GM21526 (cell line): Measurements from ENCODE around the gene PTPRM.

Experiments used
- ATAC-seq: cut with Tn5 transposase; IDR thresholded peaks from one replicate; pipeline ENCODE4 v1.9.1; 2021; ENCODE audit warnings: moderate library complexity; ENCODE audit not compliant: unreplicated experiment, low FRiP score

PTPRM gene

DNA sequence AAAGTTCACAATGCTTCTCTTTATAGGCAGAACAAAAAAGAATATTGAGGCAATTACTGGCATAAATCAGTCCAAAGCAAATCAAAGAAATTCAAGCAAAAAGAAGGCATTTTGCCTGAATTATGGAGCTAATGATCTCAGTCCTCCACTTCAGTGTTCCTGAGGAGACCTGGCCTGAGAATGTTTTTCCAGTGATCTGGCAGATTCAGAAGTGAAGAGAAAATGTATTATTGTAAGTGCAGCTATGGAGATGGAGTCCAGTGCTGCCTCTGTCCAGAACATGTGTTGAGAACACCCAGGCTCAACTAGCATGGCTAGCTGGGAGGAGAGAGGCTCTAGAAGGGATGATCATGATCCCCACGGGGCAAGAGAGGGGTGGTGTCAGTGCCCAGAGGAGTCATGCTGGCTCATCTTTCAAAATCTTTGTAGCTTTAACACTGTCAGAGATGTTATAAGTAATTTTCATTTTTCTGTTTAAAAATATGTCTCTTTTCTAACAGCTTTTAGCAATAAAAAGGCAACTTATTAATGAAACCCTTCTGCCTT lies 675.1 kb downstream of the PTPRM start:
- ATAC-seq = no peak

- ATAC-seq = no peak
These were observed 680.6 kb downstream of the PTPRM start for GRCh38 chr18:8247700-8248099.

DNA sequence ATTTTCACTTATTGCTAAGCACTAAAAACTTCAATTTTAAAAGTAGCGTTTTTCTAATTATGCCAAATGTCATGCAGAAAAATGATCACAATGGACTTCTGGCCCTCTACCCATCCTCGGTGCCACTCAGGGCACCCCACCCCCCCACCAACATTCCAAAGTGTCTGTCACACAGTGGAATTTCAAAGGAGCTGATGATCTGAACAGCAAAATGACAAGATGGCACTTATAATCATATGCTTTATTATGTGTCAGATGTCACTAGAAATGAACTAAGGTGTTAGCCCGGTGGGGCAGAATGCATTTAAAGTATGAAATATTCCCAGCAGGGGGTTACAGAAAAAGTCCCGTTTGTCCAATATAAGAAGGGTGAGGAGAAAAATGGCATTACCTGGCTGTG lies 681.5 kb downstream of the PTPRM start:
- ATAC-seq = no peak

DNA sequence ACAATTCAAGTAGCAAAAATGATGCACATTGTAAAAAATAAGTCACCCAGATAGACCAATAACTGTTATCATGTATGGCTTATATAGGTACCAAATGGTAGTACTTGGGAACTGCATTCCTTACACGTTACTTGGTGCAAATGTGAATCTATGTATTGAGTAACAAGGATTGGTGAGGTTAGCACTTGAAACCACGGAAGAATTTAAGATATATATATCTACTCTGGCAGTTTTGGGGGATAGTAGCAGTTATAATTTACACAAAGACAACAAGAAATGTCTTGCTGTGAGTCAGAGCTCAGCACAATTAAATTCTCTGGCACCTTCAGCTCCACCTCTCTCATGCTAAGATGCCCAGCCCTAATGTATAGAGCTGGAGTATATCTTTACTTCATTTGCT lies 682.7 kb downstream of the PTPRM start:
- no peak for ATAC-seq

- ATAC-seq = no peak
These were observed 685.3 kb downstream of the PTPRM start for GRCh38 chr18:8252371-8252770.

DNA sequence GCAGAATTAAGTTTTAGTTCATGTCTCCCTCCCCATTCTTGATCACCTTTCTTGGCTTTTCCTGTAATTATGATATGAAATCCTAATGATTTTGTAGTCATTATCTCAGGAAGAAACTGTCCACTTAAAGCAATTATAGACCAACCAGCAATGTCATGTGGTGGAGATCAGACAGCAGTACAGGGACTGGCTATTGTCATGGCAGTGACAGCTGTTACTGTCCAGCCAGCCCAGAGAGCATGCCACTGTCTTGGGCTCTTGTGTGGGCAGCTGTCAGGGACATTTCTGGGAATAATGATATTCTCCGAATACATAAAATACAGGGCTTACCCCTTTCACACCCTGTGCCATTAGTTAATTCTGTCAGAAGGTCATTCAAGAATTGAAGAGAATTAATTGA lies 686.8 kb downstream of the PTPRM start:
- no peak for ATAC-seq

DNA sequence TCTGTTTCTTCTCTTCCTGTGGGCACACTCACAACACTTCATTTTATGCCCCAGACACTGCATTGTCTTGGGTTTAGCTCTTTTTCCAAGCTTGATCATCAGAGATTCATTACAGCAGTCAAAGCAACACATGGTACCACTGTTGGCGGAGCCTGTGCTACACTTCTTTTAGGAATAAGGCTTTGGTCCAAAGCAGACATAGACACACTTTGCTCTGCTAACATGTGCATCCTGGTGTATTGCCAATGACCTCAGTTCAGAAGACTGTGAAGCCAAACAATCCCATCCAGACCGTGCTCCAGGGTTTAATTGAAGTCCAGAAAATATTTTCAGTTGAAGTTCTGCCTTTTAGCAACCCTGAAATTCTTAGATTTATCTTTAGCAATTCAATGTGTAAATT lies 687.5 kb downstream of the PTPRM start:
- no peak for ATAC-seq

- no peak for ATAC-seq
These were observed 690.8 kb downstream of the PTPRM start for GRCh38 chr18:8257851-8258434.

- ATAC-seq = no peak
These were observed 693.2 kb downstream of the PTPRM start for GRCh38 chr18:8260319-8260718.

- ATAC-seq = peak; percentile 86
These were observed 693.7 kb downstream of the PTPRM start for GRCh38 chr18:8260827-8261226.

DNA sequence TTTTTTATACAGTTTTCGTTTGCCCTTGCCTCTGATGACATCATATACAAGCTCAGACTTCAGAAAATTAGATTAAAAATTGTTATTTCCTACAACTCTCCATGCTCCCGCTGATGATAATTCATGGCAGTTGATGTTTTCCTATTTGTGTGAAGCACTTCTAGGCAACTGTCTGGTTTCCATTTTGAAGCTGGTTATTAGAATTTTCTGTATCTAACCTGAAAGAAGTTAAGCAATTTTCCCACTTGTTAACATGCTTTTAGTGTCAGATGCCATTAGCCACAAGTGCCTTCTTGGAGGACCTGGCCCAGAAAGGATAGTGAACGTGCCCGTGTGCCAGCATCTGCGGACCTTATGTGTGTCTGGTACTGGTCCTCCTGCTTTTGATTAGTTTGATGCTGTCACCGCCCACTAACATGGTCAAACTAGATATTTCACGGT lies 694.6 kb downstream of the PTPRM start:
- no peak for ATAC-seq

DNA sequence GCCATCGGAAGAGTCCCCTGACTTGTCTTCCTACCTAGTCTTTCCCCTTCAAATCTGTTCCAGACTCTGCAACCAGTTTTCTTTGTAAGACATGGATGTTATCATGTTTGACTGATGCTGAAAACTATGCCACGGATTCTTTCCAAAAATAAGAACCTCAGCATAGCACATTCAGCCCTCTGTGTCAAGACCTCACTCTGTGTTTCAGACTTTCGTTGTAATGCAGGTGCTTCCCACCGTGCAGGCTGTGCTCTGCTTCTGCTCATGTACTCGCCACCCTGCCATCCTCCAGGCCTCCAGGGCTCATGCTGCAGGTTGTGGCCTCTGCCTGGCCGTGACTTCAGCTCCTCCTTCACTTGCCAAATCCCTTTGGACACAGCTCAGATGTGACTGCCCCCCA lies 695.1 kb downstream of the PTPRM start:
- no peak for ATAC-seq

GRCh38 chr18:8264116-8264515 lies 697.0 kb downstream of the PTPRM start:
- no peak for ATAC-seq

DNA sequence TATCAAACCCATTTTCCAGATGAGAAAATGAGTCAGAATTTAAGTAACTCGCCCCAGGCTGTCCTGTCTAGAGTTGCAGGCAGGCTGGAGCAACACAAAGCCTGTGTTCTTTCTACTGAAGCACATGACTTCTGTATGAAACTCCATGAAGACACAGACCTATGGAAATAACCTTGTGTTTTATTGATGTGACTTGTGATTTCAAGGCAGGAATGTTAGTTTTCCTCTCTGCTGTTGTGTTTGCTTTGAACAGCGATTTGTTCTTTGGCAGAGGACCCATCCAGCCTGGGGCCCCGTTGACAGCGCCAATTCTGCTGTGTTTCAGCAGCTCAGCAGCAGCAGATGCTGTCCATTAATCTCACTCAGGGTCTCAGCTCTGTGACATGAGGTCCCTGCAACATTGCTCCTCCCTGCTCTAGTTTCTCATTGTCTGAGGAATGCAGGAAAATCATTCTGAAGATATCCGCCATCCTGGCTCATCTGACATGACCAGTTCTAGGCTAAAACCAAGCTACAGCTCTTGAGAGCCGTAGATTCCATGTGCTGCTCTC lies 697.8 kb downstream of the PTPRM start:
- ATAC-seq = no peak

DNA sequence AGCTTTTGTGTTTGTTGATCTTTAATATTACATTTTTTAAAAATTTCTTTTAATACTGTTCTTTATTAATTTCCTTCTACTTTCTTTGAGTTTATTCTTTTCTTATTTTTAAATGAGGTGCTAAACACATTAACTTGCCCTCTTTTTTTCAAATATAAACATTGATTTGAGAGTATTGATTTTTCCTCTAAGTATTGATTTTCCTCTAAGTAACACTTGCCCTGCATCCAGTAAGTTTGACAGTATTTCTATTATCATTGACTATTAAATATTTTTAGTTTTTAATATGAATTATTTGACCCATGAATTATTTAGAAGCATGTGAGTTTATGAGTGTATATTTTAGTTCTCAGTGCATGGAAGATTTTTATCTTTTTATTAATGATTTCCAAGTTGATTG lies 705.1 kb downstream of the PTPRM start:
- no peak for ATAC-seq

DNA sequence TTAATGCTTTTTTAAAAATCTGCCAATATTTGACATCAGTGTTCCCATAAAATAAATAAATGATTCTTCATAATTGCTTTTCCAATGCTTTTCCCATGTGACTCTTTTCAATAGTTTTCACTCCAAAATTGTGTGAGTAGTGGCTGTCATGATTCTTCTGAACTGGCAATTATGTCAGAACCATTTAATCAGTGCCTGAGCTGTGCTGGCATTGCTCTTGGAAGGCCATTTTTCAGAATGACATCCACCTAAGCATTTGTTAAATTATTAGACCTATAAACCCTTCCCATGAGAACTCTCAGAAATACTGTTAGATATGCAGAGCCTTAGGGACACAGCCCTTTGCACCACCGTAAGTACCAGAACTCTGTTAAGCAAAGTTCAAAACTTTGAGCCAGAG lies 707.3 kb downstream of the PTPRM start:
- no peak for ATAC-seq

- no peak for ATAC-seq
These were observed 709.3 kb downstream of the PTPRM start for GRCh38 chr18:8276406-8276805.

DNA sequence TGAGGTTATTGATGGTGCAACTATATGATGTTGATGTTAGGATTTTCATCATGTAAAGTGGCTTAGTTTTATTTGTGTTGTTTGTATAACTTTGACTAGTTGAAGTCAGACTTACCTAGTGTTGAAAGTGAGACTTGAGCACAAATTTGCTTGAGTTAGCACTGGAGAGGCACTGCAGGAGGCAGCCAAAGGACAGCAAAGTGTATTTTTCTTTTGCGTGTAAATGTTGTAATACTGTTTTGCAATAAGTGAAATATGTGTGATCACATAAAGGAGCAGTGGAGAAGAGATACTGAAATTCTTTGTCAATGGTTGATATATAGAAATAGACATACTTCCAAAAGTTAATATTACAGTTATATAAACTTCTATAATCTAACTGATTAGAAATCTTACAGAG lies 710.2 kb downstream of the PTPRM start:
- ATAC-seq = no peak

DNA sequence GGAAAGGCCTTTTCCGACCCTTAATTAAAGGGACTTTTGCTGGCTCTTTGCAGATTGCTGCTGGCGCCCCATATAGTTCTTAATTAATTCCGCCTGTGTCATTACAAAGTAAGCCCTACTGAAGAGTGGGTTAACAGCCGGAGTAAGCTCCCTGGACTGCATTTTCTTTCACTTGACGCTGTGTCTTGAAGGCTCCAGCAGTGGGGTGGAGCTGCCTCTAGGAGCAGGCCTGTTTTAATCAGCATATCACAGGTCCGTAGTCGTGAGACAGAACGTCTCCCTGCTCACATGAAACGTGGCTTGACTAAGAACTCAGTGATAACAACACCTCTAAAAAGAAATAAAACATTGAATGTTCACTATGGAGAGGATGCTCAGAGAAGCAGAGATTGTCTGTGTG lies 712.2 kb downstream of the PTPRM start:
- no peak for ATAC-seq

- ATAC-seq = no peak
These were observed 712.7 kb downstream of the PTPRM start for GRCh38 chr18:8279781-8280330.

GRCh38 chr18:8283891-8284585 lies 716.9 kb downstream of the PTPRM start:
- no peak for ATAC-seq

GRCh38 chr18:8286303-8286702 lies 719.2 kb downstream of the PTPRM start:
- no peak for ATAC-seq
